Natural killer cell (primary cell): ENCODE measurements around the gene EPHB6. TPM values are rescaled to one million over a fixed set of nuclear protein-coding genes. Genes with fewer than 3 reads are reported as not detected.

Experiments
- ATAC-seq, 3 donors: fragments of 150-1000 bp in 2 of 3; fragments of 200-7000 bp in 1 of 3; cut with Tn5 transposase; 1 replicate in 1 of 3; 2 replicates in 2 of 3; pipeline ENCODE4 v1.10.0; 2021; ENCODE audit warnings: mild to moderate bottlenecking in 2 of 3, moderate library complexity in 2 of 3
- DNase-seq, 2 donors: peaks; one replicate each; pipeline versions ENCODE4 v3.0.0 to v3.0.0-alpha.2; 2013 to 2021; ENCODE audit warnings: mixed read lengths in 1 of 2
- H3K27ac ChIP-seq: one replicate; pipeline ENCODE4 v1.5.1; 2013; ENCODE audit warnings: mild to moderate bottlenecking, low read length
- H3K27me3 ChIP-seq: one replicate; pipeline ENCODE4 v1.6.1; 2013; ENCODE audit warnings: low read length; ENCODE audit not compliant: control insufficient read depth, insufficient read depth
- H3K36me3 ChIP-seq: one replicate; pipeline ENCODE4 v1.6.1; 2013; ENCODE audit warnings: low read length; ENCODE audit not compliant: control insufficient read depth, insufficient read depth
- H3K4me1 ChIP-seq: one replicate; pipeline ENCODE4 v1.6.1; 2013; ENCODE audit warnings: low read length; ENCODE audit not compliant: control insufficient read depth, insufficient read depth
- H3K4me3 ChIP-seq: one replicate; pipeline ENCODE4 v1.5.1; 2013; ENCODE audit warnings: low read length
- H3K9me3 ChIP-seq: one replicate; pipeline ENCODE4 v1.6.1; 2013; ENCODE audit warnings: low read length; ENCODE audit not compliant: control insufficient read depth, insufficient read depth
- H3K27ac Mint-ChIP-seq, 2 donors: one replicate each; pipeline ENCODE4 v1.8.0; 2022; ENCODE audit warnings: mild to moderate bottlenecking in 2 of 2, mixed read lengths in 2 of 2, moderate library complexity in 1 of 2
- H3K27me3 Mint-ChIP-seq, 2 donors: one replicate each; pipeline ENCODE4 v1.8.0; 2022; ENCODE audit warnings: low read depth in 2 of 2, mixed read lengths in 2 of 2
- H3K36me3 Mint-ChIP-seq: one replicate; pipeline ENCODE4 v1.8.0; 2022; ENCODE audit warnings: mixed read lengths
- H3K4me1 Mint-ChIP-seq, 2 donors: one replicate each; pipeline ENCODE4 v1.8.0; 2022; ENCODE audit warnings: mixed read lengths in 2 of 2
- H3K4me3 Mint-ChIP-seq: one replicate; pipeline ENCODE4 v1.8.0; 2022; ENCODE audit warnings: mild to moderate bottlenecking, moderate library complexity, mixed read lengths
- H3K9me3 Mint-ChIP-seq, 2 donors: one replicate each; pipeline ENCODE4 v1.8.0; 2022; ENCODE audit warnings: mixed read lengths in 2 of 2
- WGBS: methylation state at CpG from one replicate; pipeline ENCODE4 v1.1.7; 2013; ENCODE audit warnings: missing lambda C conversion rate; ENCODE audit not compliant: insufficient coverage; 5-methylcytosine and 5-hydroxymethylcytosine counted together
- intact Hi-C: fragments of 100-400 bp; cut with micrococcal nuclease; formaldehyde crosslinking; loops from one replicate; pipeline ENCODE4 v1.14.2; 2022
- total RNA-seq, 4 donors: library from RNA; stranded (reverse); fragments of 120-200 nt in 1 of 4; gene quantifications; one replicate each; pipeline versions ENCODE4 v1.2.3 to v1.2.4, GENCODE V29; 2013 to 2022
- TF ChIP-seq, protein P1 (sequence below): fragments of 200-600 bp; IDR thresholded peaks from one replicate; pipeline ENCODE4 v1.8.0; 2022; ENCODE audit warnings: antibody characterized with exemption

Gene EPHB6, protein sequence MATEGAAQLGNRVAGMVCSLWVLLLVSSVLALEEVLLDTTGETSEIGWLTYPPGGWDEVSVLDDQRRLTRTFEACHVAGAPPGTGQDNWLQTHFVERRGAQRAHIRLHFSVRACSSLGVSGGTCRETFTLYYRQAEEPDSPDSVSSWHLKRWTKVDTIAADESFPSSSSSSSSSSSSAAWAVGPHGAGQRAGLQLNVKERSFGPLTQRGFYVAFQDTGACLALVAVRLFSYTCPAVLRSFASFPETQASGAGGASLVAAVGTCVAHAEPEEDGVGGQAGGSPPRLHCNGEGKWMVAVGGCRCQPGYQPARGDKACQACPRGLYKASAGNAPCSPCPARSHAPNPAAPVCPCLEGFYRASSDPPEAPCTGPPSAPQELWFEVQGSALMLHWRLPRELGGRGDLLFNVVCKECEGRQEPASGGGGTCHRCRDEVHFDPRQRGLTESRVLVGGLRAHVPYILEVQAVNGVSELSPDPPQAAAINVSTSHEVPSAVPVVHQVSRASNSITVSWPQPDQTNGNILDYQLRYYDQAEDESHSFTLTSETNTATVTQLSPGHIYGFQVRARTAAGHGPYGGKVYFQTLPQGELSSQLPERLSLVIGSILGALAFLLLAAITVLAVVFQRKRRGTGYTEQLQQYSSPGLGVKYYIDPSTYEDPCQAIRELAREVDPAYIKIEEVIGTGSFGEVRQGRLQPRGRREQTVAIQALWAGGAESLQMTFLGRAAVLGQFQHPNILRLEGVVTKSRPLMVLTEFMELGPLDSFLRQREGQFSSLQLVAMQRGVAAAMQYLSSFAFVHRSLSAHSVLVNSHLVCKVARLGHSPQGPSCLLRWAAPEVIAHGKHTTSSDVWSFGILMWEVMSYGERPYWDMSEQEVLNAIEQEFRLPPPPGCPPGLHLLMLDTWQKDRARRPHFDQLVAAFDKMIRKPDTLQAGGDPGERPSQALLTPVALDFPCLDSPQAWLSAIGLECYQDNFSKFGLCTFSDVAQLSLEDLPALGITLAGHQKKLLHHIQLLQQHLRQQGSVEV
- 1 to 10 TPM; 2.3 to 6.8 (median 6.5) TPM for total RNA-seq
- total RNA-seq (2013): 11.9 TPM

GRCh38 chr7:142854372-142855113 lies at the start of gene EPHB6:
Gene EPHB6, plus strand, starts transcription at chr7:142855076. Its CDS starts 8,152 bp downstream, at chr7:142863228.
- no peaks in the 10 kb centered on the region for H3K9me3 Mint-ChIP-seq
- peaks cover 0 to 2% of the 10 kb centered on the region in 2 donors for H3K27me3 Mint-ChIP-seq
- no peaks in the 10 kb centered on the region for H3K36me3 Mint-ChIP-seq
- peaks cover 17% of the 10 kb centered on the region for H3K4me1 ChIP-seq
- no peaks in the 10 kb centered on the region for H3K27me3 ChIP-seq
- peak within 1 kb of the TSS; percentile 88 for H3K4me3 ChIP-seq
- under 1% methylated on average over 70 of the region's 70 CpGs for WGBS
- H3K27ac ChIP-seq: peak within 1 kb of the TSS; percentile 27
- peak; percentile 65 to 69 (median 69) for ATAC-seq
- peak; percentile 35 to 68 for DNase-seq
- intact Hi-C loops: loop anchor here (1.0 to 2.0 kb wide), 2 partner anchors 149 to 360 kb away; no protein-coding TSS in a partner anchor
- no peaks in the 10 kb centered on the region for H3K9me3 ChIP-seq
- H3K27ac Mint-ChIP-seq: peak within 1 kb of the TSS; percentile 60 to 85
- H3K36me3 ChIP-seq: no peaks in the 10 kb centered on the region
- H3K4me3 Mint-ChIP-seq: peak within 1 kb of the TSS; percentile 95
- H3K4me1 Mint-ChIP-seq: peaks cover 10 to 16% of the 10 kb centered on the region in 2 donors
- TF ChIP-seq, protein P1, sequence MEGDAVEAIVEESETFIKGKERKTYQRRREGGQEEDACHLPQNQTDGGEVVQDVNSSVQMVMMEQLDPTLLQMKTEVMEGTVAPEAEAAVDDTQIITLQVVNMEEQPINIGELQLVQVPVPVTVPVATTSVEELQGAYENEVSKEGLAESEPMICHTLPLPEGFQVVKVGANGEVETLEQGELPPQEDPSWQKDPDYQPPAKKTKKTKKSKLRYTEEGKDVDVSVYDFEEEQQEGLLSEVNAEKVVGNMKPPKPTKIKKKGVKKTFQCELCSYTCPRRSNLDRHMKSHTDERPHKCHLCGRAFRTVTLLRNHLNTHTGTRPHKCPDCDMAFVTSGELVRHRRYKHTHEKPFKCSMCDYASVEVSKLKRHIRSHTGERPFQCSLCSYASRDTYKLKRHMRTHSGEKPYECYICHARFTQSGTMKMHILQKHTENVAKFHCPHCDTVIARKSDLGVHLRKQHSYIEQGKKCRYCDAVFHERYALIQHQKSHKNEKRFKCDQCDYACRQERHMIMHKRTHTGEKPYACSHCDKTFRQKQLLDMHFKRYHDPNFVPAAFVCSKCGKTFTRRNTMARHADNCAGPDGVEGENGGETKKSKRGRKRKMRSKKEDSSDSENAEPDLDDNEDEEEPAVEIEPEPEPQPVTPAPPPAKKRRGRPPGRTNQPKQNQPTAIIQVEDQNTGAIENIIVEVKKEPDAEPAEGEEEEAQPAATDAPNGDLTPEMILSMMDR: no peak

- H3K4me1 Mint-ChIP-seq: peaks cover 98 to 100% of the 10 kb centered on the region in 2 donors
- H3K4me3 ChIP-seq: no peak overlapping the region
Measured at GRCh38 chr7:142805350-142806021, 49.4 kb upstream of the EPHB6 start.

GRCh38 chr7:142806022-142806356 lies 48.9 kb upstream of the EPHB6 start:
- no peaks in the 10 kb centered on the region for H3K9me3 ChIP-seq
- H3K4me1 ChIP-seq: peaks cover 92% of the 10 kb centered on the region
- no peaks in the 10 kb centered on the region for H3K27me3 Mint-ChIP-seq
- TF ChIP-seq, protein P1: no peak
- peaks cover 31% of the 10 kb centered on the region for H3K36me3 ChIP-seq
- intact Hi-C loops: no loop called here
- H3K27me3 ChIP-seq: no peaks in the 10 kb centered on the region
- WGBS: 90% methylated on average over 2 of the region's 2 CpGs
- H3K4me1 Mint-ChIP-seq: peaks cover 98 to 100% of the 10 kb centered on the region in 2 donors
- H3K36me3 Mint-ChIP-seq: peaks cover 31% of the 10 kb centered on the region
- peak overlapping the region; percentile 98 for H3K27ac ChIP-seq
- no peaks in the 10 kb centered on the region for H3K9me3 Mint-ChIP-seq
- H3K27ac Mint-ChIP-seq: peak overlapping the region; percentile 92 to 100
- ATAC-seq (no peak), DNase-seq (no peak)
- H3K4me3 Mint-ChIP-seq: peak overlapping the region; percentile 76
- no peak overlapping the region for H3K4me3 ChIP-seq

More at GRCh38 chr7:142805350-142806021, 49.4 kb upstream of the EPHB6 start:
- TF ChIP-seq, protein P1: no peak
- Mint-ChIP-seq H3K9me3 (no peaks in the 10 kb centered on the region), H3K4me3 (peak overlapping the region; percentile 76), H3K36me3 (peaks cover 31% of the 10 kb centered on the region), H3K27me3 (no peaks in the 10 kb centered on the region), H3K27ac (peak overlapping the region; percentile 92 to 100)
- peaks cover 36% of the 10 kb centered on the region for H3K36me3 ChIP-seq
- H3K9me3 ChIP-seq: no peaks in the 10 kb centered on the region
- peak in 1 of 2 donors; percentile 23 for DNase-seq
- H3K27ac ChIP-seq: peak overlapping the region; percentile 98
- no peak for ATAC-seq
- WGBS: 88% methylated on average over 1 of the region's 3 CpGs
- intact Hi-C loops: no loop called here
- no peaks in the 10 kb centered on the region for H3K27me3 ChIP-seq
- peaks cover 97% of the 10 kb centered on the region for H3K4me1 ChIP-seq
